HUES6 (cell line): ENCODE measurements around the gene ME1.
"Not testable (repeated sequence)": the region's sequence is repeated elsewhere in the genome, so short reads cannot be mapped to it uniquely, and the experiment has no call there.

Source experiments
- H3K27ac ChIP-seq: 2 replicates; pipeline ENCODE4 v1.7.0; 2013; ENCODE audit warnings: low read depth, mild to moderate bottlenecking, low read length, inconsistent platforms
- H3K27me3 ChIP-seq: 2 replicates; pipeline ENCODE4 v1.6.1; 2013; ENCODE audit warnings: low read length; ENCODE audit not compliant: control insufficient read depth, insufficient read depth
- H3K36me3 ChIP-seq: 2 replicates; pipeline ENCODE4 v1.6.1; 2013; ENCODE audit warnings: low read length; ENCODE audit not compliant: control insufficient read depth, insufficient read depth
- H3K4me1 ChIP-seq: 2 replicates; pipeline ENCODE4 v1.6.1; 2013; ENCODE audit warnings: low read length; ENCODE audit not compliant: control insufficient read depth, insufficient read depth
- H3K4me3 ChIP-seq: 2 replicates; pipeline ENCODE4 v1.5.1; 2013; ENCODE audit warnings: low read depth, low read length
- H3K9ac ChIP-seq: one replicate; pipeline ENCODE4 v1.6.1; 2013; ENCODE audit warnings: mild to moderate bottlenecking, low read length
- H3K9me3 ChIP-seq: 2 replicates; pipeline ENCODE4 v1.6.1; 2013; ENCODE audit warnings: low read depth, low read length; ENCODE audit not compliant: control insufficient read depth, insufficient read depth

The ME1 gene

GRCh38 chr6:83384751-83385150 lies 46.1 kb downstream of the ME1 start:
- H3K27ac ChIP-seq = no peak overlapping the region
- no peak overlapping the region for H3K9ac ChIP-seq

DNA sequence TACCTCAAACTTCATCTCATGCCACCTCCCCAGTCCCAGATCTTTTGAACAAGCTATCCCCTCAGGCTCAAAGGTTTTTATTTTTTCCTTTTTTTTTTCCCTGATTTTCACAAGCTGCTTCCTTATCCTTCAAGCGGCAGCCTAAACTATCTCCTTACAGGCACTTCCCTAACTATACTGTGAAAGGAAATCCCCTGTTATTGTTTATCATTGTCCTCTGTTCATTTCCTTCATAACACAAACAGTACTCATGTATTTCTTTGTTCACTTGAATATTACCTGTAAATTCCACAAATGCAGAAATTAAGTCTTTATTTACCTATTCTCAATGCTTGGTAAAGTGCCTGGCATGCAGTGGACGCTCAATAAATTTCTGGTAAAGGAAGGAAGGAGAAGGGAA lies 48.9 kb downstream of the ME1 start:
- H3K36me3 ChIP-seq = no peaks in the 10 kb centered on the region
- no peak overlapping the region for H3K27ac ChIP-seq
- H3K9ac ChIP-seq = no peak overlapping the region
- H3K9me3 ChIP-seq = no peaks in the 10 kb centered on the region
- H3K27me3 ChIP-seq = no peaks in the 10 kb centered on the region
- no peaks in the 10 kb centered on the region for H3K4me1 ChIP-seq
- H3K4me3 ChIP-seq = no peak overlapping the region

More at GRCh38 chr6:83384751-83385150, 46.1 kb downstream of the ME1 start:
- Histone ChIP-seq H3K9me3 (no peaks in the 10 kb centered on the region), H3K4me3 (no peak overlapping the region), H3K36me3 (no peaks in the 10 kb centered on the region), H3K4me1 (no peaks in the 10 kb centered on the region), H3K27me3 (no peaks in the 10 kb centered on the region)

- H3K9me3 ChIP-seq = no peaks in the 10 kb centered on the region
- no peak overlapping the region for H3K4me3 ChIP-seq
- H3K9ac ChIP-seq = no peak overlapping the region
- H3K36me3 ChIP-seq = no peaks in the 10 kb centered on the region
- no peaks in the 10 kb centered on the region for H3K27me3 ChIP-seq
- H3K27ac ChIP-seq = no peak overlapping the region
- no peaks in the 10 kb centered on the region for H3K4me1 ChIP-seq
These were observed 52.0 kb downstream of the ME1 start for GRCh38 chr6:83378621-83379388.

DNA sequence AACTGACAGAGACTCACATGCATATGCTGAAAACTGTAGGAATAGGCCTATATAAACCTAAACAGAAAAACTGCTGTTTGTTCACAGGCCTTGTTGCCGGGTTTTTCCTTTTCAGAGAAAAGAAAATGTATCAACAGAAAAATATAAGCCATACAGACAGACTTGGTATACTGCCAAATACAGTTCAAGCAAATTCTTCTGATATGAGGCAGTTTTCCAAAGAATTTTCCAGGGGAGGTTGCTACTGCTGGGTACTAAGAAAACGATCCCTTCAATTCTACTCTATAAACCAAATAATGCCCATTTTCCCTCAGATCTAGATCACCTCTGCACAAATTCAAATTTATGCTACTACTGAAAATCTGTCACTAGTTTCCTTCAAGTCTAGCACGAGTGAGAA lies 59.4 kb downstream of the ME1 start:
- Histone ChIP-seq H3K36me3 (no peaks in the 10 kb centered on the region), H3K9me3 (no peaks in the 10 kb centered on the region), H3K4me1 (no peaks in the 10 kb centered on the region), H3K27ac (no peak overlapping the region), H3K27me3 (no peaks in the 10 kb centered on the region), H3K9ac (no peak overlapping the region), H3K4me3 (no peak overlapping the region)

- no peak overlapping the region for H3K9ac ChIP-seq
- H3K27ac ChIP-seq = no peak overlapping the region
- H3K9me3 ChIP-seq = no peaks in the 10 kb centered on the region
- no peaks in the 10 kb centered on the region for H3K27me3 ChIP-seq
- no peak overlapping the region for H3K4me3 ChIP-seq
- H3K4me1 ChIP-seq = no peaks in the 10 kb centered on the region
- H3K36me3 ChIP-seq = no peaks in the 10 kb centered on the region
These were observed 60.3 kb downstream of the ME1 start for GRCh38 chr6:83370567-83370966.

DNA sequence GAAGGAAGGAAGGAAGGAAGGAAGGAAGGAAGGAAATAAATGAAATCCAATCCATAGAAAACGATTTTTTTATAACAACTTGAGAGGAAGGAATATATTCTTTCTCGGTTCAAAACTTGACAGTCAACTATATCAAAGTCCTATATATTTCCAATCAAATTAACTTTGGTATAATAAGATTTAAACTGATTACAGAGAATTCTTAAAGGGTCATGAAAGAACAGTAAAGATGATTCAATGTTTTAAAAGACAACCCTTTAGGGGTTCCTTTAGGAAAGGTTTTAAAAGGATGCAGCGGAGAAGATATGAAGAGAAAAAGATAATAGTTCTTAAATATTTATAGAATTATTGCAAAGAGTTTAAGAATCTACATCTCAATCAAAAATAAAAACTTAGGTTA lies 61.2 kb downstream of the ME1 start:
- Histone ChIP-seq H3K4me3 (no peak overlapping the region), H3K4me1 (no peaks in the 10 kb centered on the region), H3K27me3 (no peaks in the 10 kb centered on the region), H3K9me3 (no peaks in the 10 kb centered on the region), H3K9ac (no peak overlapping the region), H3K36me3 (no peaks in the 10 kb centered on the region), H3K27ac (no peak overlapping the region)

DNA sequence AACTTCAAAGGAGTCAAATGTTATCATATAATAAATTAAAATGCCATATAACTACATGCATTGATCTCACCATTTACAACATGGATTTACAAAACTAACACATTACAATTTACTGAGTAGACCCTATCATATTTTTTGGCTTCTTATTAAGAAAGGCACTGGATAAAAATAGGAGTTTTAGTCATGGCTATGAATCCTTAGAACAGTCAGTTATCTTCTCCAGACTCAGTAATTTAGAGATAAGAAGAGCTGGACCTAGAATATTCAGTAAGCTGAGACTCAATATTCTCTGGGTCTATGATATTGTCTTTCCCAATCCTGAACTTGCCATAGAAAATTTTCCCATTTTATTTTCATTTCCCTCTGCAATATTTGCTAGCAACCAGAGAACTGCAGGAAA lies 62.3 kb downstream of the ME1 start:
- Histone ChIP-seq H3K9ac (no peak overlapping the region), H3K4me3 (no peak overlapping the region), H3K4me1 (no peaks in the 10 kb centered on the region), H3K27ac (no peak overlapping the region), H3K9me3 (no peaks in the 10 kb centered on the region), H3K27me3 (no peaks in the 10 kb centered on the region), H3K36me3 (no peaks in the 10 kb centered on the region)

DNA sequence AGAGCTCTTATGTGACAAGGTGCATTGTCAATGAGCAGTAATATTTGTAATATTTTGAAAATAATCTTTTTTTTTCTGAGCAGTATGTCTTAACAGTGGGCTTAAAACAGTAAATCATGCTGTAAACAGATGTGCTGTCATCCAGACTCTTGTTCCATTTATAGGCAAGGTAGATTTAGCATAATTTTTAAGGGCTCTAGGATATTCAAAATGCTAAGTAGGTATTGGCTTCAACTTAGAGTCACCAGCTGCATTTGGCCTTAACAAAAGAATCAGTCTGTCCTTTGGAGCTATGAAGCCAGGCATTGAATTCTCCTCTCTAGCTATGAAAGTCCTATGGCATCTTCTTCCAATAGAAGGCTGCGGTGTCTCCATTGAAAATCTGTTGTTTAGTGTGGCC lies 63.7 kb downstream of the ME1 start:
- H3K27ac ChIP-seq = no peak overlapping the region
- no peaks in the 10 kb centered on the region for H3K27me3 ChIP-seq
- H3K36me3 ChIP-seq = no peaks in the 10 kb centered on the region
- no peaks in the 10 kb centered on the region for H3K4me1 ChIP-seq
- no peaks in the 10 kb centered on the region for H3K9me3 ChIP-seq
- no peak overlapping the region for H3K4me3 ChIP-seq
- H3K9ac ChIP-seq = no peak overlapping the region

DNA sequence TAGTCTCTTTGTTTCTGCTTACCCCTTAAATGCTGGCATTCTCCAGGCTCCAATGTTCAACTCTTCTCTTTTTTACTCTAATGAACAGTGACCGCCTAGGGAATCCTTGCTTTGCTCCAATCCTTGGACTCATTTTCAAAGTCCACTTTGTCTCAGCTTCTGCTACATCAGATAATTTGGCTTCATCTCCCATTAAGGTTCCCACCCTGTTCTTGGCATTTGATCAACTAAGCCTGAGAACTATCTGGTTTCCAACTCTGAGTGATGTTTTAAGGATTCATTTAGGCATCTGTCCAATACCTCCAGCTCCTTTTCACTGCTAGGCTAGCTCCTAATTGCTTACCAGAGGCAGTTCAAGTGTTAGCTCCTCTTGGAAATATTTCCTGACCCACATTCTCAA lies 64.9 kb downstream of the ME1 start:
- Histone ChIP-seq H3K9ac (no peak overlapping the region), H3K4me1 (no peaks in the 10 kb centered on the region), H3K27ac (no peak overlapping the region), H3K36me3 (no peaks in the 10 kb centered on the region; the same call in 1 of the 2 replicates), H3K4me3 (no peak overlapping the region), H3K9me3 (no peaks in the 10 kb centered on the region), H3K27me3 (no peaks in the 10 kb centered on the region)

DNA sequence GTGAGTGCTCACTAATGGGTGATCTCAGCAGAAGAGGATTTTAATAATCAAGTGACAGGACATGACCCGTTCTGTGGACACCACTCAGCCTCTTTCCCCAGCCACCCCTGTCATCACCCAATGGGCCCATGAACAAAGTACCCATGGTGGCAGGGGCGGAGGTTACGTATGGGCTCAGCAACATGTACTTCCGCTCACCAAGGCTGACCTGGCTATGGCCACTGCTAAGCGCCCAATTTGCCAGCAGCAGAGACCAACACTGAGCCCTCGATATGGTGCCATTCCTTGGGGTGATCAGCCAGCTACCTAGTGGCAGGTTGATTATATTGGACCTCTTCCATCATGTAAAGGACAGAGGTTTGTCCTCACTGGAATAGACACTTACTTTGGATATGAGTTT lies 68.5 kb downstream of the ME1 start:
- not testable (repeated sequence) for H3K27ac ChIP-seq, H3K36me3 ChIP-seq, H3K4me3 ChIP-seq, H3K4me1 ChIP-seq, H3K9ac ChIP-seq, H3K9me3 ChIP-seq, H3K27me3 ChIP-seq

- Histone ChIP-seq H3K4me1 (no peaks in the 10 kb centered on the region), H3K9me3 (peaks cover 8% of the 10 kb centered on the region), H3K36me3 (no peaks in the 10 kb centered on the region; the same call in 1 of the 2 replicates), H3K27ac (no peak overlapping the region), H3K9ac (no peak overlapping the region), H3K4me3 (no peak overlapping the region), H3K27me3 (no peaks in the 10 kb centered on the region)
These were observed 71.2 kb downstream of the ME1 start for GRCh38 chr6:83359638-83360037.
